H9 (cell line): ENCODE measurements around the gene PER2. TPM values are rescaled to one million over a fixed set of nuclear protein-coding genes. Genes with fewer than 3 reads are reported as not detected.

Source experiments
- DNase-seq: peaks from one replicate; pipeline ENCODE4 v3.0.0-alpha.2; 2017
- H2AFZ ChIP-seq: one replicate; pipeline ENCODE4 v1.6.1; 2013; ENCODE audit warnings: mild to moderate bottlenecking, low read length, control low read depth, moderate library complexity
- H2AK5ac ChIP-seq: 2 replicates; pipeline ENCODE4 v1.6.1; 2013; ENCODE audit warnings: low read length, control low read depth, mixed read lengths; ENCODE audit not compliant: insufficient read length
- H2BK120ac ChIP-seq: one replicate; pipeline ENCODE4 v1.6.1; 2013; ENCODE audit warnings: low read depth, mild to moderate bottlenecking, low read length, control low read depth, inconsistent platforms; ENCODE audit not compliant: poor library complexity, severe bottlenecking
- H2BK12ac ChIP-seq: 2 replicates; pipeline ENCODE4 v1.6.1; 2013; ENCODE audit warnings: low read length, control low read depth, mixed read lengths, low read depth; ENCODE audit not compliant: insufficient read length
- H2BK15ac ChIP-seq: 2 replicates; pipeline ENCODE4 v1.6.1; 2013; ENCODE audit warnings: low read depth, low read length, control low read depth
- H2BK20ac ChIP-seq: one replicate; pipeline ENCODE4 v1.6.1; 2013; ENCODE audit warnings: low read depth, mild to moderate bottlenecking, low read length, control low read depth, inconsistent platforms; ENCODE audit not compliant: poor library complexity, severe bottlenecking
- H2BK5ac ChIP-seq: 2 replicates; pipeline ENCODE4 v1.6.1; 2013; ENCODE audit warnings: low read length, control low read depth, mixed read lengths; ENCODE audit not compliant: insufficient read length
- H3K14ac ChIP-seq: 2 replicates; pipeline ENCODE4 v1.6.1; 2013; ENCODE audit warnings: low read length, control low read depth; ENCODE audit not compliant: insufficient read depth
- H3K18ac ChIP-seq: 2 replicates; pipeline ENCODE4 v1.6.1; 2013; ENCODE audit warnings: low read depth, mild to moderate bottlenecking, mixed read lengths, low read length, control low read depth; ENCODE audit not compliant: insufficient read length
- H3K23ac ChIP-seq: 2 replicates; pipeline ENCODE4 v1.6.1; 2013; ENCODE audit warnings: low read length, control low read depth, mixed read lengths, low read depth; ENCODE audit not compliant: insufficient read length
- H3K23me2 ChIP-seq: 2 replicates; pipeline ENCODE4 v1.6.1; 2013; ENCODE audit warnings: low read depth, mild to moderate bottlenecking, mixed read lengths, low read length, control low read depth; ENCODE audit not compliant: insufficient read length, poor library complexity, severe bottlenecking
- H3K27ac ChIP-seq: 2 replicates; pipeline ENCODE4 v1.5.1; 2013; ENCODE audit warnings: low read length, control low read depth, mixed read lengths, low read depth; ENCODE audit not compliant: insufficient read length
- H3K27me3 ChIP-seq: 2 replicates; pipeline ENCODE4 v1.6.1; 2013; ENCODE audit warnings: low read length, control low read depth, inconsistent platforms; ENCODE audit not compliant: insufficient read depth
- H3K4ac ChIP-seq: 2 replicates; pipeline ENCODE4 v1.6.1; 2013; ENCODE audit warnings: low read depth, mild to moderate bottlenecking, control low read depth, inconsistent platforms, low read length, moderate library complexity
- H3K4me1 ChIP-seq: 2 replicates; pipeline ENCODE4 v1.6.1; 2013; ENCODE audit warnings: low read length, control low read depth, inconsistent platforms; ENCODE audit not compliant: insufficient read depth
- H3K4me2 ChIP-seq: 2 replicates; pipeline ENCODE4 v1.6.1; 2013; ENCODE audit warnings: low read length, control low read depth, mixed read lengths; ENCODE audit not compliant: insufficient read length, insufficient read depth
- H3K56ac ChIP-seq: 2 replicates; pipeline ENCODE4 v1.6.1; 2013; ENCODE audit warnings: low read depth, mild to moderate bottlenecking, mixed read lengths, low read length, control low read depth; ENCODE audit not compliant: insufficient read length
- H3K79me1 ChIP-seq: 2 replicates; pipeline ENCODE4 v1.6.1; 2013; ENCODE audit warnings: low read depth, mild to moderate bottlenecking, moderate library complexity, low read length, control low read depth, inconsistent platforms; ENCODE audit not compliant: insufficient read depth, poor library complexity, severe bottlenecking
- H3K79me2 ChIP-seq: 2 replicates; pipeline ENCODE4 v1.6.1; 2013; ENCODE audit warnings: low read length, control low read depth, inconsistent platforms; ENCODE audit not compliant: insufficient read depth
- H3K9ac ChIP-seq: 2 replicates; pipeline ENCODE4 v1.6.1; 2013; ENCODE audit warnings: low read length, control low read depth, mixed read lengths; ENCODE audit not compliant: insufficient read length; ENCODE audit errors: extremely low read depth
- H3K9me3 ChIP-seq: one replicate; pipeline ENCODE4 v1.6.1; 2013; ENCODE audit warnings: low read depth, low read length, inconsistent platforms; ENCODE audit not compliant: control insufficient read depth
- H3T11ph ChIP-seq: one replicate; pipeline ENCODE4 v1.6.1; 2013; ENCODE audit warnings: mild to moderate bottlenecking, low read length, control low read depth, inconsistent platforms
- H4K20me1 ChIP-seq: one replicate; pipeline ENCODE4 v1.6.1; 2013; ENCODE audit not compliant: control insufficient read depth, insufficient read length, insufficient read depth
- H4K5ac ChIP-seq: 2 replicates; pipeline ENCODE4 v1.6.1; 2013; ENCODE audit warnings: low read depth, mild to moderate bottlenecking, mixed read lengths, low read length, control low read depth; ENCODE audit not compliant: insufficient read length
- H4K8ac ChIP-seq: replicated peaks from 2 replicates; pipeline ENCODE4 v1.6.1; 2013; ENCODE audit warnings: low read length, control low read depth, mixed read lengths, low read depth; ENCODE audit not compliant: insufficient read length
- H4K91ac ChIP-seq: 2 replicates; pipeline ENCODE4 v1.6.1; 2013; ENCODE audit warnings: low read depth, mild to moderate bottlenecking, moderate library complexity, mixed read lengths, low read length, control low read depth; ENCODE audit not compliant: insufficient read length
- H3K27ac Mint-ChIP-seq, 3 experiments: 2 replicates in 2 of 3; 3 replicates in 1 of 3; pipeline ENCODE4 v1.8.0; 2020 to 2021; ENCODE audit warnings: mixed read lengths in 3 of 3, mild to moderate bottlenecking in 1 of 3, moderate library complexity in 1 of 3
- H3K27me3 Mint-ChIP-seq: 2 replicates; pipeline ENCODE4 v1.8.0; 2021; ENCODE audit warnings: low read depth, mild to moderate bottlenecking, moderate library complexity, mixed read lengths
- H3K36me3 Mint-ChIP-seq, 3 experiments: 2 replicates in 2 of 3; 3 replicates in 1 of 3; pipeline ENCODE4 v1.8.0; 2020 to 2021; ENCODE audit warnings: low read depth in 3 of 3, mixed read lengths in 3 of 3; ENCODE audit not compliant: insufficient read depth in 1 of 3
- H3K4me1 Mint-ChIP-seq, 2 experiments: 2 replicates each; pipeline ENCODE4 v1.8.0; 2020; ENCODE audit warnings: mixed read lengths in 2 of 2
- H3K4me3 Mint-ChIP-seq, 2 experiments: 2 replicates in 1 of 2; 3 replicates in 1 of 2; pipeline ENCODE4 v1.8.0; 2020 to 2021; ENCODE audit warnings: mild to moderate bottlenecking in 2 of 2, mixed read lengths in 2 of 2, moderate library complexity in 1 of 2
- H3K9me3 Mint-ChIP-seq, 2 experiments: 2 replicates in 1 of 2; 3 replicates in 1 of 2; pipeline ENCODE4 v1.8.0; 2020; ENCODE audit warnings: mild to moderate bottlenecking in 2 of 2, mixed read lengths in 2 of 2, moderate library complexity in 1 of 2
- WGBS: extraction: QIAGEN DNeasy Blood & Tissue Kit; methylation state at CpG from one replicate; pipeline ENCODE4 v1.1.7; 2013; ENCODE audit warnings: missing lambda C conversion rate, low lambda C conversion rate, mixed read lengths; ENCODE audit not compliant: insufficient read length; ENCODE audit errors: extremely low coverage; 5-methylcytosine and 5-hydroxymethylcytosine counted together
- total RNA-seq: library from RNA; stranded (reverse); gene quantifications from 2 replicates; pipeline ENCODE4 v1.2.1, GENCODE V29; 2021
- TF ChIP-seq, protein P1 (sequence below): fragments of 200-600 bp; sonication (generic); conservative IDR thresholded peaks from 3 replicates; pipeline ENCODE4 v1.8.0; 2021; ENCODE audit warnings: antibody characterized with exemption, mild to moderate bottlenecking

The PER2 gene
- total RNA-seq, 1 experiment from 2014 or later: 12.9 TPM

DNA sequence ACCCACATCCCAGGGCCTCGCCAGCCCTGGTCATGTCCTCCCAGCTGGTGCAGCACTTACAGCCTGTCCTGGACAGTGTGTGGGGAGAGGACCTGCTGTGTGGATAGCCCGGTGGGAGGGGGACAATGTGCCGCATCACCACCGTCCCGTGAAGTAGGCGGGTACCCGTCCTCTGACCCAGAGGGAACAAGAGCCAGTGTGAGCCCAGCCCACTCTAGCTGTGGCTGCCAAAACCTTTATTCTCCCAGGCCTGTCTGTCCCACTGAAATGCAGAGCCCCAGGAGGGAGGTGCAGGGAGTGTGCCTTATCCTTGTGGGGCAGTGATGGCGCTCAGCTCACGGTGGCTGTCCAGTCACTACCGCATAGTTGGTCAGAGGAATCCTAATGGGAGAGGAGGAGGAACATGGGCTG, 33.6 kb upstream of the PER2 start:
- Histone ChIP-seq H3K4ac (no peak overlapping the region), H3K27me3 (no peaks in the 10 kb centered on the region), H3K18ac (no peak overlapping the region), H2BK15ac (no peak overlapping the region; the same call in 1 of the 2 replicates), H4K8ac (no peak overlapping the region), H3K79me2 (peaks cover 1% of the 10 kb centered on the region; the same call in 1 of the 2 replicates), H2BK20ac (no peak overlapping the region), H3K56ac (no peak overlapping the region), H2BK5ac (no peak overlapping the region), H4K5ac (no peak overlapping the region), H3K23ac (no peak overlapping the region), H2AFZ (no peak overlapping the region), H2BK12ac (no peak overlapping the region), H4K20me1 (no peaks in the 10 kb centered on the region), H3K27ac (no peak overlapping the region), H3K4me2 (peak overlapping the region; percentile 88), H4K91ac (no peak overlapping the region), H3K14ac (no peak overlapping the region), H3T11ph (no peak overlapping the region), H3K9ac (no peak overlapping the region), H2BK120ac (no peak overlapping the region), H2AK5ac (no peak overlapping the region), H3K23me2 (peaks cover 7% of the 10 kb centered on the region), H3K4me1 (peaks cover 3% of the 10 kb centered on the region; the same call in 1 of the 2 replicates), H3K79me1 (no peaks in the 10 kb centered on the region), H3K9me3 (no peaks in the 10 kb centered on the region)
- Mint-ChIP-seq H3K27me3 (peaks cover 18% of the 10 kb centered on the region), H3K36me3 (peaks cover 4 to 13% (median 12%) of the 10 kb centered on the region in 3 experiments; a peak in 5 of 7 replicates), H3K4me1 (peaks cover 15 to 18% of the 10 kb centered on the region in 2 experiments), H3K9me3 (peaks cover 0 to 2% of the 10 kb centered on the region in 2 experiments; a peak in 3 of 5 replicates), H3K27ac (no peak overlapping the region), H3K4me3 (peak overlapping the region; percentile 78 to 85)
- TF ChIP-seq, protein P1, sequence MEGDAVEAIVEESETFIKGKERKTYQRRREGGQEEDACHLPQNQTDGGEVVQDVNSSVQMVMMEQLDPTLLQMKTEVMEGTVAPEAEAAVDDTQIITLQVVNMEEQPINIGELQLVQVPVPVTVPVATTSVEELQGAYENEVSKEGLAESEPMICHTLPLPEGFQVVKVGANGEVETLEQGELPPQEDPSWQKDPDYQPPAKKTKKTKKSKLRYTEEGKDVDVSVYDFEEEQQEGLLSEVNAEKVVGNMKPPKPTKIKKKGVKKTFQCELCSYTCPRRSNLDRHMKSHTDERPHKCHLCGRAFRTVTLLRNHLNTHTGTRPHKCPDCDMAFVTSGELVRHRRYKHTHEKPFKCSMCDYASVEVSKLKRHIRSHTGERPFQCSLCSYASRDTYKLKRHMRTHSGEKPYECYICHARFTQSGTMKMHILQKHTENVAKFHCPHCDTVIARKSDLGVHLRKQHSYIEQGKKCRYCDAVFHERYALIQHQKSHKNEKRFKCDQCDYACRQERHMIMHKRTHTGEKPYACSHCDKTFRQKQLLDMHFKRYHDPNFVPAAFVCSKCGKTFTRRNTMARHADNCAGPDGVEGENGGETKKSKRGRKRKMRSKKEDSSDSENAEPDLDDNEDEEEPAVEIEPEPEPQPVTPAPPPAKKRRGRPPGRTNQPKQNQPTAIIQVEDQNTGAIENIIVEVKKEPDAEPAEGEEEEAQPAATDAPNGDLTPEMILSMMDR: no peak
- WGBS: no CpG with 5 or more reads among the region's 10 CpGs
- no peak for DNase-seq
